HG03439 (cell line): ENCODE results near the gene SSUH2.

Source experiments
- ATAC-seq: cut with Tn5 transposase; IDR thresholded peaks from one replicate; pipeline ENCODE4 v1.9.1; 2021; ENCODE audit warnings: mild to moderate bottlenecking, moderate library complexity; ENCODE audit not compliant: unreplicated experiment

SSUH2 gene

DNA sequence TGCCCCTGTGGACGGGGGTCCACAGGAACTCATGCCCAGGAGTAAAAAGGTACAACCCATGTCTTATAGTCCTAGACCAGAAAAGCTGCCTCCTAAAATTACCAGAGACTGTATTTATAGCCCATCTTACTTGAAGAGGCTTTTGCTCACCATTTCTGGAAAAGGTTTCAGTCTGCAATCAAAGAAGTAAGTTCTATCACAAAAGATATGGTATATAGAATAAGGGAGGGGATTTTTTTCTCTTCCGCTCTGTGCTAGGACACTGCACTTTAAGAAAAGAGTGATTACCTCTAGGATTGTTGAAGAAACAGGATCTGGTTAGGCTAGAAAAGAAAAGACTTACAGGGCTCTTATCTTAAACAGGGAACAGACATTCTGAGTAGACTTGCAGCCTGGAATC, 2.6 kb downstream of the SSUH2 start:
- ATAC-seq = no peak

GRCh38 chr3:8641472-8641871, 3.1 kb downstream of the SSUH2 start:
- no peak for ATAC-seq

DNA sequence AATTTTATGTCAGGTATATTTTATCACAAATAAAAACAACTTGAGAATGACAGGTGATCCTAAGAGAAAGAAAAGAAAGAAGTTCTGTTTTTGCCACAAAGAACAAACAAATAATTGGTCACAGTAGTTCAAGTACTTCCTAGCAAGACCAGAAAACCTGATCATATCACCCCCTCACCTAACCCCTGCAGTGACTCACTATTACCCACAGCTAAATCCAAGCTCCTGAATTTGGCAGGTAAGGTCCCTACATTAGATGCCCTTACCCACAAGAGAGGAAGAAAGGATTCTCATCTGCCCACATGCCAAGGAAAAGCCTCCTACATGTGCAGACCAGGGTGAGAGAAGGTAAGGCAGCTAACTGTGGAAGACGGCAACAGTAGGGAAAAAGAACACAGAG, 4.4 kb downstream of the SSUH2 start:
- ATAC-seq = no peak

DNA sequence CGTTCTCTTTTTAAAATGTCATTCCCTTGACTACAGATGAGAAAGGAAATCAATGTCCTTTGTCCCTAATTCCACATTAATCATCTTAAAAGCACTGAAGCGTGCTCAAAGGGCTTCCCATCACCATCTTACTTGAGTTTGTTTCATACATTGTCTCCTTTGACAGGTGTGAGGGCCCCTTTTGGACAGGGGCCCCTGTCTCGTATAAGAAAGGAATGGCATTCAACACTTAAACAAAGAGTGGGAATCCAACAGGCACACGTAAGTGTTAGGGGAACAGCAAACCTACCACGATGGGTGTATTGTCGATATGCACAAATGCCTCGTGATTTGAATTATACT, 5.0 kb downstream of the SSUH2 start:
- no peak for ATAC-seq

DNA sequence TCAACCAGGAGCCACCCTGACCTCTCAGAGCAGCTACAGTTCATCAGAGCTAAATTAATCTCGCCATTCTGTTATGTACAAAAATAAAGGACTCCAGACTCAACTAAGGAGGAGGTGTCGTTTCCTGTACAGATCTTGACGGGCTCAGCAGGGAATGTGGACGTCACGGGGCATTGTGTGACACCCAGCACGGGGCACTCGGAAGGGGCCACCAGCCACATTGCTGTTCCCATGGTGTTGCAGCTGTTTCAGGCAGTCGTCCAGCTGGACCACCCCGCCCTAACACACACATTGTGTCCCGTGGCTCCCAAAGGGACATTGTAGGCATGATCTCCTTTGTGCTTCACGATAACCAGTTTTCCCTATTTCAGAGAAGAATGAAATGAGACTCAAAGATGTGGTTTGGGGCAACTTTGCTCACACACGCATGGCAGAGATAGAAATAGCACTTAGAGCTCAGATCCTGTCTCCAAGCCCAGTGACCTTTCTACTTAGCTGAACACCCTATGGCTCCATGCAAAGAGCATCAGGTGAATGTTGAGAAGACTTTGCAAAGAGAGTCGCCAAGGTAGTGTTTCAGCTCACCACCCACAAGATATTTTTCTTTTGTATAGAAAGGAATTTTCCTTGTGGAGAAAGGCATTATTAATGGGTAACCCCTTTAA, 5.5 kb downstream of the SSUH2 start:
- ATAC-seq = no peak

DNA sequence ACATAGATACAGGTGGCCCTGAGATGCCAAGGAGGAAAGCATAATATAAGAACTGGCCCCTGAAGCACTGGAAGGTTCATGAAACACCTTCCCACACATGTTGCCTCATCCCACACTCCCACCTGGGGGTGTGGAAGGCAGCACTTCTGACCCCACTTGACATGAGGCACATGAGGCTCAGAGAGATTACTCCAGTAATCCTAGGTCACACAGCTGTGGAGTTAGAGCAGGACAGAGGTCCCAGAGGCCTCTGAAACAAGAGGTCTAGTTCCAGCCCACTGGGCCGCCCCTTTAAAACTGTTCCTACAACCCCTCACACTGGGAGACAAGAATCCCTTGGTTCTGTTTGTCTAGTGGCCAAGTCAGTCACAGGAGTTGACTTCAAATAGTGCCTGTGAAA, 7.2 kb downstream of the SSUH2 start:
- ATAC-seq = no peak

DNA sequence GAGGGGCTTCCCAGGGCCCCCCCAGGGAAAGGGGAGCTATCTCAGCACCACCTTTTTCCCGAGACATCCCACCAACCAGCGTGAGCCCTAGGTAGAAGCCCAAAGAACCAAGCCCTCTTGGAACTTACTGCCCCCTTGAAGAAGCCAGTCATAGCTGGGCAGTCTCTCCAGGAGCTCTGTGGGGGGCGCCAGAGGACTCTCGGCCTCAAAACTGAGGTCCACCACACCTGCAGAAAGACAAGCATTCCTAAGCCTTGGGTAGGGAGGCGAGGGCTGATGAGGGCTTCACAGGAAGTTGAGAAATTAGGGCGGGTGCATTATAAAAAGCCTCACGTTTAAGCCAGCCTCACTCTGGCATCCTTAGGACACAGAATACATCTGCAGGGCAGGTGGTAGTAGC, 9.0 kb downstream of the SSUH2 start:
- no peak for ATAC-seq

DNA sequence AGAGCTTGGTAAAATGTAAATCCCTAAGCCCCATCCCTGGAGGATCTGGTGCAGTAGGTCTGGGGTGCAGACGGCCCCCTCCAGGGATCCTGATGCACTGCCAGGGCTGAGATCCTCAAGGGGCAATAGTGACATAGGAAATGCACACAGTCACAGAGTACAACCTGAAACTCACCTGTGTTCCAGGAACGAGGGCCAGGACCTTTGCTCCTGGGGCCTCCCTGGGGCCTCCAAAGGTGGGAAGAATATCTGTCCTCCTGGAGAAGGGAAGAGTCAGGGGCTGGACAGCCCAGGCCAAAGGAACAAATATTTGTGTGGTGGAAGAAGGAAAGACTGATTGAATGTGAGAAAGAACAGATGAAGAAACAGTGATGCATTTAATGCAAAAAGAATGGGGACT, 9.5 kb downstream of the SSUH2 start:
- ATAC-seq = no peak

GRCh38 chr3:8632402-8633237, 12.0 kb downstream of the SSUH2 start:
- no peak for ATAC-seq

DNA sequence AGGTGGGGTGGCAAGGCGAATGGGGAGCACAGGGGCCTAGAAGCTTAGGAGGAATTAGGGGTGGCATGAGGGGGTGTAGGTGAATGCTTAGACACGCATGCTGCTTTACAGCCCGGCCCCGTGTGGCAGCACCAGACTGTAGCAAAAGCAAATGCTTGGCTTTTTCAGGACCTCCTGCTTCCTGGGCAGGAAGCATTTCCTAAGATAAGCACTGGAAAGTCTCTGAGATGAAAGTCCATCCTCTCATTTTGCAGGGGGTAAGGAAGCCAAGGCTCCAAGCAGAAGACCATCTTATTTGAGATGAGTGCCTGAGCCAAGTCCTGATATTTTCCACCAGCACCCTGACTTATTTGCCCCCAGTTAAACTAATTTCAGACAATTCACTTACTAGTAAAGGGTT, 12.9 kb downstream of the SSUH2 start:
- no peak for ATAC-seq

DNA sequence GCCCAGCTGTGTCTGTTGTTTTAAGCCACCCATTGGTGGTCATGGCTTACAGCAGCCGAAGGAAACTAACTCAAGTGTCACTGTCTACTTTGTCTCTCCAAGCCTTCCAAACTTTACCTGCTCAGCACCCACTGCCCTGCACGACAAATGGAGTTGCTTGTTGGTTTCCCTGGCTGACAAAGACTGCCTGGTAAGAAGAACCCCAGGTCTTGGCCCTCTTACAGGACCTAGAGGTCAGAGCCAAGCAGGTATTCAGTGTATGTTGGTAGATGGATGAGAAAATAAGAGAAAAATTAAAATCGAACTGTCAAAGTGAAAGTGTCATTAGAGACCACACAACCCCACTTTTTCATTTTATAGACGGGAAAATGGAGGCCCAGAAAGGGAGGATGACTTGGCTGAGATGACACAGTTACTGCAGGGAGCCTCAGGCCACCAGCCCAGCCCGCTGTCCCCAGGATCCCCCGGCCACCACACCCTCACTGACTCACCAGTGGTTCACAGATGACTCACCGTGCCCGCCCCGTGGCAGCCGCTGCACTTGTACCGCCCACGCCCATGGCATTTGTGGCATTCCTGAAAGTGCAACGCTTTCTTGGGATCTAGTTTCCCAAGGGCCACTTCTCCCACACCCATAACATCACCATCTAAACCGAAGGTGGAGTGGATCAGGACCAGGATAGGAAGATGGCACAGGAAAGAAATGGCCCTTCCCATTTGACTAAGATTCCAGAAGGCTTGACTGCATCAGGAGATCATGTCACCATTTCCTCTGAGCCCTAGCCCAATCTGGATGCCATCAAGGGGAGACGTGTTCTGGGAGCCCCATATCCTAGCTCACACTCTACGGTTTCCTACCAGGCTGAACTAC, 15.2 kb downstream of the SSUH2 start:
- peak; percentile 89 for ATAC-seq

GRCh38 chr3:8627949-8628348, 16.6 kb downstream of the SSUH2 start:
- ATAC-seq = no peak

DNA sequence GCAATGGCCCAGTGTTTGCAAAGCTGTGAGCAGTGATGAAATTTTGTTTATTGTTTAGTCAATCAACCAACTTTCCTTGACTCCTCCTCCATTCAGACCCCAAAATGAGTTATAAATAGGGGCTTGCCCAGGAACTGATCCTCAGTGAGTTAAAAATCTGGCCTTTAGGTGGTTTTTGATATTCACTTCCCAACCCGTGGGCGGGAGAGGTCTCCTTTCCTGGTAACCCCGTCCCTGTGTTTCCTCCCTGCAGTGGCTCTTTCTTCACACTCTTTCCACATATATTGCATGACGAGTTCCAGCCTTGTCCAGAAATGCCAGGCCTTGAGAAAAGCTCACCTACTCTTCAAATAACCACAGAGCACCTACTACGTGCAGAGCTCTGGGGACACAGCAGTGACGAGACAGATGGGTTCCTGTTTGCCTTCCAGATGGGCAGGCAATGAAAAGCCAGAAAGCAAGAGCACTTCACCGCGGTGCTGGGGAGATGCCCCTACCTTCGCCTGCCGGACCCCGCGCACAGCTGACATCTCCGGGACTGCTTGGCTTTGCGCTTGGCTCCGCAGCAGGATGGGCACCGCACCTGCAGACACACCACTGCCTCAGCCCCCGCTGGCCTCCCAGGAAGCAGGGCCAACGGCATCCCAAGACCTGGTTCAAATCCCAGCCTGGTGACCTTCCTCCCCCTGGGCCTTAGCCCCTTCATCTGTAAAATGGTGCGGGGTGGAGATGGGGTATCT, 17.2 kb downstream of the SSUH2 start:
- no peak for ATAC-seq

GRCh38 chr3:8625991-8626390, 18.6 kb downstream of the SSUH2 start:
- ATAC-seq = no peak

DNA sequence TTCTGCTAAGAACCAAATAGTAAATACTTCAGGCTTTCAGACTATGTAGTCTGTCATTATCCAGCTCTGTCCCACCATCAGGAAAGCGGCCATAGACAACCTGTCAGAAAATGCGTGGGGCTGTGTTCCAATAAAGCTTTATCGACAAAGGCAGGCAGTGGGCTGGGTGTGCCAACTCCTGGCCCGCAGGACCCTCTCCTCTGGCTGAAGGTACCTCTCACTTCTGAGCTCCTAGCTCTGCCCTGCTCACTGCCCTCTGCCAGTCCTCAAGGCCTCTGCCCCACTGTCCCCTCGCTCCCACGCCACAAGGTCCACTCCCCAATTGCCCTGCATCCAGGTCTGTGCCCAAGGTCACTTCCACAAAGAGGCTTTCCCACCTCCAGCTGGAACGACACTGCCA, 20.0 kb downstream of the SSUH2 start:
- ATAC-seq = no peak

GRCh38 chr3:8623741-8624140, 20.9 kb downstream of the SSUH2 start:
- ATAC-seq = no peak

- peak; percentile 81 for ATAC-seq
These were observed 21.5 kb downstream of the SSUH2 start for GRCh38 chr3:8622873-8623691.

DNA sequence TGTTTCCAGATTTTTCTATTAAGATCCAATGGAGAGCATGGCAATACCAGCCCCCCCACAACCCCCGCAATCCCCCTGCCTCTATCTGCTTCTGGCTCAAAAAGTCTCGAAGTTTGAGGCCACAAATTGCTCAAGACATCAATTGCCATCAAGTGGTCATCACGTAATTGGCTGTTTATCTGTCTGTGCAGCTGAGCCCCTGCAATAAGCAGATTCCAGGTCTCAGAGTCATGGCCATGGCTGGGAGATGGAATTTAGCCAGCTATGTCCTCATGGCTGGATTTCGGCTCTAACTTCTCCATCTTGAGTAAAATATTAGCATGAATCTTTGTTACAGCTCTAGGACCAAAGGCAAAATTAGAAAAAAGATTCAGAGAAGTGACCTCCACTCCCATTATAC, 22.7 kb downstream of the SSUH2 start:
- no peak for ATAC-seq

DNA sequence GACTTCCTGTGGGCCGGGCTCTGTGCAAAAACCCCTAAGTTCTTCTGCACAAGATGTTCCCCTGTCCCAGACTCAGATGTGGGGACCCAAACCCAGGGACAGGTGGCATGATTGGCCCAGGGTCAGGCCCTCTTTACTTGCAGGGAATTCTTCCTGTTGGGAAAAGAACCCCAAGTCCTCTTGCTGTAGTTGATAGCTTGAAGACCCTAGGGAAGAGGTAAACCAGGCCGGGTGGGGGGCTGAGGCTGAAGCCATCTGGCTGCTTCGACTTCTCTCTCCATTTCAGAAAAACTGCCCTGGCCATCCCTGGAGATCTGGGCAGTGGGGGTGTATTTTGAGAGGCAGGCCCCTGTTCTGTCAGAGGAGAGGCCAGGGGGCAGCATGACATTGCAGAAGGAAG, 23.5 kb downstream of the SSUH2 start:
- no peak for ATAC-seq

GRCh38 chr3:8619548-8619947, 25.1 kb downstream of the SSUH2 start:
- no peak for ATAC-seq
